ENCODE measurements around the gene PMEPA1.

DNA sequence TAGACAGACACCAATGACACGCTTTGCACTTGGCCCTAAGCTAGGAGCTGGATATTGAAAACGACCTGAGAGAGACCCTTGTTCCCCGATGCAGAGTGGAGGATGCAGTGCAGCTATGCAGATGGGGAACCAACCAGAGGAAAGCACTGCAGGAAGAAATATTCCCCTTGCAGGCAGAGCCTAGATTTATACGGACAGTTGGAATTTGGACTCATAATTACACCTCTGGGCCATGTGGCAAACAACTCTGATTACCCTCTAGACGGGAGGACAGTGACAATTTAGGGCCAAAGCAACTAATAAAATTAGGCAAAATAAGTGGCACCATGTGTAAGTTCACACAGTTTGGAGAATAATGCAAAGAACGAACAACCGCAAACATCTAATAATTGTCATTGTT is 12.3 kb downstream of the PMEPA1 start:
- TF ChIP-seq POLR2A (IDR thresholded peaks at IDR 0.05; ENCODE audit: low read length): no peak
- no peak for TF ChIP-seq GATA1 (IDR thresholded peaks at IDR 0.05; ENCODE audit: low read depth, low read length)

Measured in erythroblast (primary cell).